OCI-LY3 (cell line): Measurements from ENCODE around the gene PCBD2.

Source experiments
- H2AFZ ChIP-seq: fragments of 200-600, 300-600 bp; shearing (Covaris generic); 2 replicates; pipeline ENCODE4 v1.6.0; 2014; ENCODE audit warnings: antibody characterized with exemption, low read depth, low read length
- H3K27ac ChIP-seq: fragments of 200-600, 300-600 bp; sonication (generic); 2 replicates; pipeline ENCODE4 v1.5.1; 2014; ENCODE audit warnings: mild to moderate bottlenecking, low read length, moderate library complexity, mixed read lengths
- H3K27me3 ChIP-seq: fragments of 200-600, 300-600 bp; sonication (generic); 2 replicates; pipeline ENCODE4 v1.6.1; 2014; ENCODE audit warnings: low read depth, low read length, mixed read lengths
- H3K36me3 ChIP-seq: fragments of 200-600, 300-600 bp; sonication (generic); replicated peaks from 2 replicates; pipeline ENCODE3; 2014; ENCODE audit warnings: low read depth, low read length, mixed read lengths
- H3K4me1 ChIP-seq: fragments of 300-600, 200-600 bp; sonication (generic); 2 replicates; pipeline ENCODE4 v1.6.1; 2014; ENCODE audit warnings: low read length, mixed read lengths
- H3K4me2 ChIP-seq: fragments of 200-600, 300-600 bp; sonication (generic); 2 replicates; pipeline ENCODE4 v1.6.1; 2014; ENCODE audit warnings: low read length, mixed read lengths
- H3K4me3 ChIP-seq: fragments of 300-600, 200-600 bp; sonication (generic); 2 replicates; pipeline ENCODE4 v1.5.1; 2014; ENCODE audit warnings: antibody characterized with exemption, mild to moderate bottlenecking, low read length, moderate library complexity
- H3K79me2 ChIP-seq: fragments of 300-600, 200-600 bp; shearing (Covaris generic); 2 replicates; pipeline ENCODE4 v1.6.1; 2014; ENCODE audit warnings: mild to moderate bottlenecking, low read length, mixed read lengths
- H3K9ac ChIP-seq: fragments of 300-600, 200-600 bp; shearing (Covaris generic); 2 replicates; pipeline ENCODE4 v1.6.0; 2014; ENCODE audit warnings: mild to moderate bottlenecking, low read length, moderate library complexity
- H3K9me3 ChIP-seq: fragments of 200-600, 300-600 bp; shearing (Covaris generic); 2 replicates; pipeline ENCODE4 v1.6.1; 2014; ENCODE audit warnings: low read length, mixed read lengths; ENCODE audit not compliant: insufficient read depth
- H4K20me1 ChIP-seq: fragments of 200-600, 300-600 bp; sonication (generic); 2 replicates; pipeline ENCODE4 v1.6.1; 2016; ENCODE audit warnings: low read length, mixed read lengths; ENCODE audit not compliant: insufficient read depth
- CTCF ChIP-seq: fragments of 200-600, 300-600 bp; sonication (generic); IDR thresholded peaks from 2 replicates; pipeline ENCODE4 v1.5.1; 2014; ENCODE audit warnings: antibody characterized with exemption, low read length, low read depth
- EZH2phosphoT487 ChIP-seq: fragments of 200-600 bp; shearing (Covaris generic); IDR thresholded peaks from 2 replicates; pipeline ENCODE4 v1.6.1; 2018; ENCODE audit warnings: antibody characterized with exemption, mixed run types, low read depth

PCBD2 gene

GRCh38 chr5:135004376-135004775 lies 99.4 kb downstream of the PCBD2 start:
- Histone ChIP-seq H3K9me3 (no peaks in the 10 kb centered on the region), H3K4me2 (no peak overlapping the region), H2AFZ (no peak overlapping the region), H4K20me1 (no peaks in the 10 kb centered on the region), H3K79me2 (no peaks in the 10 kb centered on the region), H3K9ac (no peak overlapping the region), H3K4me3 (no peak overlapping the region), H3K27ac (no peak overlapping the region), H3K27me3 (no peaks in the 10 kb centered on the region), H3K36me3 (no peaks in the 10 kb centered on the region), H3K4me1 (no peaks in the 10 kb centered on the region)
- TF ChIP-seq CTCF (no peak), EZH2phosphoT487 (no peak)

GRCh38 chr5:135005076-135005475 lies 100.1 kb downstream of the PCBD2 start:
- no peaks in the 10 kb centered on the region for H3K9me3 ChIP-seq
- no peaks in the 10 kb centered on the region for H3K27me3 ChIP-seq
- H3K9ac ChIP-seq = no peak overlapping the region
- no peak overlapping the region for H2AFZ ChIP-seq
- H3K27ac ChIP-seq = no peak overlapping the region
- H3K36me3 ChIP-seq = no peaks in the 10 kb centered on the region
- H3K4me1 ChIP-seq = no peaks in the 10 kb centered on the region
- H4K20me1 ChIP-seq = no peaks in the 10 kb centered on the region
- no peaks in the 10 kb centered on the region for H3K79me2 ChIP-seq
- H3K4me3 ChIP-seq = no peak overlapping the region
- no peak overlapping the region for H3K4me2 ChIP-seq
- TF ChIP-seq EZH2phosphoT487 = no peak
- TF ChIP-seq CTCF = no peak

- no peaks in the 10 kb centered on the region for H3K27me3 ChIP-seq
- no peaks in the 10 kb centered on the region for H4K20me1 ChIP-seq
- H3K36me3 ChIP-seq = no peaks in the 10 kb centered on the region
- no peak overlapping the region for H3K4me2 ChIP-seq
- no peaks in the 10 kb centered on the region for H3K79me2 ChIP-seq
- no peak overlapping the region for H3K4me3 ChIP-seq
- no peak for TF ChIP-seq EZH2phosphoT487
- TF ChIP-seq CTCF = no peak
- H3K27ac ChIP-seq = no peak overlapping the region
- H3K9ac ChIP-seq = no peak overlapping the region
- no peaks in the 10 kb centered on the region for H3K9me3 ChIP-seq
- no peaks in the 10 kb centered on the region for H3K4me1 ChIP-seq
- no peak overlapping the region for H2AFZ ChIP-seq
Measured at GRCh38 chr5:135007305-135007704, 102.4 kb downstream of the PCBD2 start.

GRCh38 chr5:135007749-135008363 lies 102.9 kb downstream of the PCBD2 start:
- H2AFZ ChIP-seq = no peak overlapping the region
- no peak overlapping the region for H3K27ac ChIP-seq
- H3K27me3 ChIP-seq = no peaks in the 10 kb centered on the region
- H3K4me1 ChIP-seq = no peaks in the 10 kb centered on the region
- no peaks in the 10 kb centered on the region for H3K79me2 ChIP-seq
- no peaks in the 10 kb centered on the region for H4K20me1 ChIP-seq
- H3K36me3 ChIP-seq = no peaks in the 10 kb centered on the region
- no peaks in the 10 kb centered on the region for H3K9me3 ChIP-seq
- H3K4me2 ChIP-seq = no peak overlapping the region
- no peak overlapping the region for H3K9ac ChIP-seq
- TF ChIP-seq CTCF (no peak), EZH2phosphoT487 (no peak)
- H3K4me3 ChIP-seq = no peak overlapping the region
